ENCODE data around the gene PTBP2.

GRCh38 chr1:96723377-96723776 is 1.8 kb downstream of the PTBP2 start:
- no peak for TF ChIP-seq MXI1 (IDR thresholded peaks at IDR 0.05; ENCODE audit: low read depth, low read length)
- TF ChIP-seq MEF2A (IDR thresholded peaks at IDR 0.05; ENCODE audit: insufficient read depth, low read depth, low read length) = no peak
- no peak for TF ChIP-seq TCF12 (IDR thresholded peaks at IDR 0.05; ENCODE audit: low read depth, low read length)
